NCI-H2029 treated with DMSO at 0.1 percent for 48 hours (cell line): ENCODE data around the gene PGAP6.
A peak's percentile ranks its signal among the peaks of the same experiment; 100 is the strongest.
"Not testable (repeated sequence)": the region's sequence is repeated elsewhere in the genome, so short reads cannot be mapped to it uniquely, and the experiment has no call there.

Experiments used
- DNase-seq: peaks from one replicate; lab custom pipeline; 2025; lab: John Stamatoyannopoulos, UW

Gene PGAP6

GRCh38 chr16:364595-365491, 16.9 kb downstream of the PGAP6 start:
- DNase-seq = no peak

GRCh38 chr16:363766-364490, 17.9 kb downstream of the PGAP6 start:
- DNase-seq = no peak

GRCh38 chr16:363110-363765, 18.5 kb downstream of the PGAP6 start:
- no peak for DNase-seq

GRCh38 chr16:362702-362999, 19.1 kb downstream of the PGAP6 start:
- not testable (repeated sequence) for DNase-seq

- DNase-seq = peak; percentile 53
These were observed 19.7 kb downstream of the PGAP6 start for GRCh38 chr16:361872-362701.

- no peak for DNase-seq
These were observed 20.4 kb downstream of the PGAP6 start for GRCh38 chr16:361341-361871.

- DNase-seq = no peak
These were observed 21.0 kb downstream of the PGAP6 start for GRCh38 chr16:360698-361336.

- no peak for DNase-seq
These were observed 21.7 kb downstream of the PGAP6 start for GRCh38 chr16:359871-360697.

GRCh38 chr16:359067-359763, 22.6 kb downstream of the PGAP6 start:
- DNase-seq = no peak

- DNase-seq = no peak
These were observed 25.0 kb downstream of the PGAP6 start for GRCh38 chr16:356741-357140.

- DNase-seq = no peak
These were observed 26.8 kb downstream of the PGAP6 start for GRCh38 chr16:354971-355461.

GRCh38 chr16:354291-354881, 27.4 kb downstream of the PGAP6 start:
- no peak for DNase-seq

GRCh38 chr16:353404-354290, 28.1 kb downstream of the PGAP6 start:
- no peak for DNase-seq

- DNase-seq = peak; percentile 91
These were observed 29.0 kb downstream of the PGAP6 start, which contains the start of gene AXIN1 for GRCh38 chr16:352547-353403. AXIN1 (minus strand) TSS chr16:352723; CDS start chr16:347025, 5,698 bp downstream.

- no peak for DNase-seq
These were observed 29.8 kb downstream of the PGAP6 start for GRCh38 chr16:351804-352520.

GRCh38 chr16:350203-350602, 31.6 kb downstream of the PGAP6 start:
- no peak for DNase-seq
